K562 (cell line): Measurements from ENCODE around the gene TEX261. TPM values are rescaled to one million over a fixed set of nuclear protein-coding genes. Genes with fewer than 3 reads are reported as not detected.

ENCODE experiments used
- ATAC-seq: fragments of 200-7000 bp; cut with Tn5 transposase; 3 replicates; pipeline ENCODE4 v1.9.1; 2020; ENCODE audit warnings: moderate library complexity
- BruUV-seq: library from RNA; stranded (reverse); fragments of 400-500 nt; replicated peaks from 2 replicates; lab custom pipeline; 2021; lab: Mats Ljungman, UMichigan
- CTCF ChIA-PET: fragments of 300-600 bp; formaldehyde crosslinking; extraction: SDS; loops from one replicate; lab custom pipeline; 2021; ENCODE audit warnings: low intra/inter-chr PET ratio; lab: Yijun Ruan, JAX
- POLR2A ChIA-PET: fragments of 300-600, 350-650 bp; sonication (Branson Sonifier 250); formaldehyde crosslinking; extraction: SDS; loops from one replicate; lab custom pipeline; 2021; ENCODE audit warnings: antibody characterized with exemption, inconsistent platforms; lab: Yijun Ruan, JAX
- DNase-seq, 4 experiments: peaks; one replicate each; pipeline versions ENCODE4 v3.0.0 to v3.0.0-alpha.2; 2011 to 2018; ENCODE audit warnings: low spot score in 3 of 4, mixed read lengths in 3 of 4; ENCODE audit errors: extremely low read depth in 1 of 4
- FAIRE-seq: peaks from 2 replicates; lab custom pipeline; 2011; peaks lifted over from hg19 to GRCh38; lab: Jason Lieb, UNC
- H2AFZ ChIP-seq: 2 replicates; pipeline ENCODE4 v1.6.0; 2011; ENCODE audit warnings: low read depth, low read length, control low read depth, inconsistent platforms
- H3K27ac ChIP-seq: fragments of 200-600 bp; 3 replicates; pipeline ENCODE4 v1.8.0; 2011; ENCODE audit warnings: low read depth, mild to moderate bottlenecking, control low read depth, inconsistent platforms, low read length, moderate library complexity, mixed read lengths; ENCODE audit errors: extremely low read depth
- H3K27me3 ChIP-seq, 2 experiments: fragments of 300-600 bp in 1 of 2; 2 replicates in 1 of 2; 3 replicates in 1 of 2; pipeline versions ENCODE4 v1.6.0 to v1.8.0; 2011; ENCODE audit warnings: inconsistent platforms in 2 of 2, low read length in 2 of 2, mild to moderate bottlenecking in 1 of 2, mixed read lengths in 1 of 2, moderate library complexity in 1 of 2; ENCODE audit not compliant: control insufficient read depth in 2 of 2, insufficient read depth in 2 of 2
- H3K36me3 ChIP-seq: fragments of 300-600 bp; 3 replicates; pipeline ENCODE4 v1.8.0; 2011; ENCODE audit warnings: mild to moderate bottlenecking, low read length, inconsistent platforms; ENCODE audit not compliant: control insufficient read depth, insufficient read depth
- H3K4me1 ChIP-seq, 2 experiments: fragments of 200-600 bp in 1 of 2; replicated peaks in 1 of 2; 2 replicates in 1 of 2; 3 replicates in 1 of 2; pipeline versions ENCODE4 v1.5.1 to v1.8.0; 2011; ENCODE audit warnings: inconsistent platforms in 2 of 2, low read length in 2 of 2, mild to moderate bottlenecking in 1 of 2, mixed read lengths in 1 of 2, moderate library complexity in 1 of 2; ENCODE audit not compliant: control insufficient read depth in 2 of 2, insufficient read depth in 2 of 2
- H3K4me2 ChIP-seq: 2 replicates; pipeline ENCODE4 v1.6.1; 2011; ENCODE audit warnings: low read length, control low read depth, inconsistent platforms, mixed read lengths; ENCODE audit not compliant: insufficient read depth
- H3K4me3 ChIP-seq: fragments of 200-600 bp; sonication (generic), shearing (Covaris generic); 2 replicates; pipeline ENCODE4 v1.5.1; 2016; ENCODE audit warnings: control low read depth, inconsistent platforms
- H3K79me2 ChIP-seq: fragments of 200-600 bp; 3 replicates; pipeline ENCODE4 v1.8.0; 2011; ENCODE audit warnings: low read length, inconsistent platforms; ENCODE audit not compliant: control insufficient read depth, insufficient read depth
- H3K9ac ChIP-seq, 2 experiments: 2 replicates each; pipeline versions ENCODE4 v1.6.0 to v1.6.1; 2011; ENCODE audit warnings: low read depth in 2 of 2, low read length in 2 of 2, control low read depth in 1 of 2, inconsistent platforms in 1 of 2, mild to moderate bottlenecking in 1 of 2, mixed read lengths in 1 of 2; ENCODE audit not compliant: insufficient read depth in 1 of 2
- H3K9me1 ChIP-seq: one replicate; pipeline ENCODE4 v1.6.0; 2011; ENCODE audit warnings: inconsistent platforms, mild to moderate bottlenecking, low read length, moderate library complexity; ENCODE audit not compliant: control insufficient read depth, insufficient read depth
- H3K9me3 ChIP-seq: replicated peaks from 2 replicates; pipeline ENCODE4 v1.5.1; 2011; ENCODE audit warnings: low read depth, low read length, inconsistent platforms; ENCODE audit not compliant: control insufficient read depth, insufficient read depth
- H4K20me1 ChIP-seq: replicated peaks from 2 replicates; pipeline ENCODE4 v1.6.1; 2011; ENCODE audit warnings: low read length, inconsistent platforms, mixed read lengths; ENCODE audit not compliant: control insufficient read depth, insufficient read depth
- BHLHE40 ChIP-seq: IDR thresholded peaks from 2 replicates; pipeline ENCODE4 v1.6.1; 2011; ENCODE audit warnings: low read length, improper control_type of control experiment
- ETS2 ChIP-seq: IDR thresholded peaks from 2 replicates; pipeline ENCODE4 v1.6.1; 2016; ENCODE audit warnings: borderline replicate concordance, missing genetic modification characterization, mild to moderate bottlenecking, moderate library complexity, missing compliant biosample characterization; ENCODE audit not compliant: poor library complexity, severe bottlenecking
- FOXA3 ChIP-seq, 2 experiments: fragments of 450-650 bp in 1 of 2; sonication (generic) in 1 of 2; formaldehyde crosslinking; IDR thresholded peaks in 1 of 2; conservative IDR thresholded peaks in 1 of 2; 2 replicates each; pipeline versions ENCODE4 v1.4.0 to v1.8.0; 2020 to 2022; ENCODE audit warnings: mild to moderate bottlenecking in 2 of 2, missing genetic modification reagents in 1 of 2
- HNRNPH1 ChIP-seq: fragments of 200-400 bp; formaldehyde crosslinking; optimal IDR thresholded peaks from 2 replicates; pipeline ENCODE3; 2017; ENCODE audit warnings: low read depth, mild to moderate bottlenecking, low read length, moderate library complexity
- MIER1 ChIP-seq: fragments of 450-650 bp; IDR thresholded peaks from 2 replicates; pipeline ENCODE4 v1.6.1; 2016; ENCODE audit warnings: antibody characterized with exemption, mild to moderate bottlenecking, low read depth
- MNT ChIP-seq, 2 experiments: fragments of 450-650 bp; conservative IDR thresholded peaks; 2 replicates each; pipeline ENCODE4 v1.6.1; 2017; ENCODE audit warnings: mild to moderate bottlenecking in 2 of 2, moderate library complexity in 2 of 2
- MTA2 ChIP-seq: fragments of 450-650 bp; IDR thresholded peaks from 2 replicates; pipeline ENCODE4 v1.6.1; 2016; ENCODE audit warnings: low read depth
- TAL1 ChIP-seq: fragments of 450-650 bp; IDR thresholded peaks from 2 replicates; pipeline ENCODE4 v1.6.1; 2016; ENCODE audit warnings: mild to moderate bottlenecking
- ZBTB5 ChIP-seq: fragments of 450-650 bp; IDR thresholded peaks from 2 replicates; pipeline ENCODE4 v1.6.1; 2017; ENCODE audit warnings: antibody characterized with exemption
- ZNF12 ChIP-seq: sonication (generic); formaldehyde crosslinking; IDR thresholded peaks from 2 replicates; pipeline ENCODE4 v1.4.0; 2020; ENCODE audit warnings: mild to moderate bottlenecking, missing genetic modification reagents
- ZNF311 ChIP-seq: fragments of 250-450 bp; sonication (Bioruptor Pico); IDR thresholded peaks from 2 replicates; pipeline ENCODE4 v1.4.0; 2020; ENCODE audit warnings: mild to moderate bottlenecking, moderate library complexity
- ZNF699 ChIP-seq: fragments of 250-450 bp; sonication (Bioruptor Pico); IDR thresholded peaks from 2 replicates; pipeline ENCODE4 v1.8.0; 2021; ENCODE audit warnings: mild to moderate bottlenecking, moderate library complexity; ENCODE audit not compliant: insufficient replicate concordance
- WGBS: fragments of 100-300 bp; shearing (Covaris generic); methylation state at CpG from one replicate; pipeline ENCODE4 v1.1.6; 2016; ENCODE audit warnings: low coverage, mixed read lengths; ENCODE audit not compliant: insufficient coverage; ENCODE audit errors: missing lambda C conversion rate; 5-methylcytosine and 5-hydroxymethylcytosine counted together
- in situ Hi-C: fragments of 300-500 bp; cut with MboI; formaldehyde crosslinking; loops from 4 replicates; pipeline ENCODE4 v1.15.0; 2018; ENCODE audit warnings: inconsistent platforms, mixed read lengths
- intact Hi-C: fragments of 100-400 bp; cut with micrococcal nuclease; formaldehyde crosslinking; loops from 2 replicates; pipeline ENCODE4 v1.14.2; 2022
- polyA plus RNA-seq, 8 experiments: library from polyadenylated mRNA; depleted of rRNA in 4 of 8; stranded (reverse) in 5 of 8; unstranded in 3 of 8; fragments of >200 nt; fragmentation: Nextera tagmentation in 2 of 8; fragmentation: Illumina TruSeq in 1 of 8; extraction: Ambion mirVana in 2 of 8; extraction: Trizol in 1 of 8; gene quantifications; 2 replicates each; pipeline versions ENCODE4 v1.2.1 to v1.2.3, GENCODE V29; 2011 to 2014; ENCODE audit warnings: inconsistent platforms in 1 of 8, missing spikeins in 1 of 8
- total RNA-seq, 7 experiments: library from RNA; depleted of rRNA in 6 of 7; stranded (reverse); fragments of >200 nt in 6 of 7; fragmentation: Illumina TruSeq in 2 of 7; extraction: Trizol in 2 of 7; gene quantifications; 2 replicates each; pipeline versions ENCODE4 v1.2.1 to v1.2.3, GENCODE V29; 2011 to 2021; ENCODE audit warnings: low replicate concordance in 1 of 7
- TF ChIP-seq, protein P1 (sequence below): IDR thresholded peaks from 2 replicates; pipeline ENCODE4 v1.6.1; 2012; ENCODE audit warnings: low read depth, low read length, improper control_type of control experiment, borderline replicate concordance

TEX261 gene
- total and polyA plus RNA-seq, 9 of the 15 experiments (the other 6 are each of a cell fraction or from before 2014, with no cell fraction given), result 11.9 to 110 (median 51.9) TPM

GRCh38 chr2:70975237-70975636 lies 19.4 kb downstream of the TEX261 start (continued):
- TF ChIP-seq FOXA3 (CRISPR knock-in tag; conservative IDR thresholded peaks at IDR 0.05 in 1 of 2, IDR thresholded peaks at IDR 0.05 in 1 of 2) (peak in 1 of 2 experiments; percentile 35; a peak in 1 of 4 replicates), TAL1 (peak; percentile 63), ZNF699 (CRISPR knock-in tag) (no peak), ETS2 (no peak), HNRNPH1 (no peak), BHLHE40 (no peak), MNT (conservative IDR thresholded peaks at IDR 0.05) (no peak)

GRCh38 chr2:70974592-70974991 lies 20.1 kb downstream of the TEX261 start:
- no peak overlapping the region for H3K4me2 ChIP-seq
- intact Hi-C loops, result no loop called here
- no peak overlapping the region for H2AFZ ChIP-seq
- DNase-seq (peak in 3 of 4 experiments; percentile 6 to 8 (median 7)), FAIRE-seq (no peak), ATAC-seq (peak; percentile 16; the same call in 1 of the 3 replicates)
- no peaks in the 10 kb centered on the region for H3K27me3 ChIP-seq
- H3K9ac ChIP-seq, result peak overlapping the region in 1 of 2 experiments; percentile 4; a peak in 1 of 4 replicates
- ChIA-PET CTCF (no interaction called here), POLR2A (interaction anchor here (0.7 to 1.1 kb wide), 3 partner anchors 8 to 13 kb away, joined by 3 to 4 read pairs (median 3); no protein-coding TSS in a partner anchor)
- no peaks in the 10 kb centered on the region for H4K20me1 ChIP-seq
- H3K79me2 ChIP-seq, result no peaks in the 10 kb centered on the region
- no peaks in the 10 kb centered on the region for H3K9me1 ChIP-seq
- BruUV-seq, result no TSS peak
- WGBS, result 80% methylated on average over 3 of the region's 3 CpGs
- H3K4me3 ChIP-seq, result no peak overlapping the region
- H3K27ac ChIP-seq, result no peak overlapping the region
- in situ Hi-C loops, result no loop called here
- no peaks in the 10 kb centered on the region for H3K36me3 ChIP-seq
- peaks cover 6 to 19% of the 10 kb centered on the region in 2 experiments; a peak in 4 of 5 replicates for H3K4me1 ChIP-seq
- no peaks in the 10 kb centered on the region for H3K9me3 ChIP-seq
- TF ChIP-seq ZBTB5 (no peak), MIER1 (no peak), ZNF12 (CRISPR knock-in tag) (no peak), ZNF311 (CRISPR knock-in tag) (no peak), MTA2 (no peak)
- TF ChIP-seq, protein P1, sequence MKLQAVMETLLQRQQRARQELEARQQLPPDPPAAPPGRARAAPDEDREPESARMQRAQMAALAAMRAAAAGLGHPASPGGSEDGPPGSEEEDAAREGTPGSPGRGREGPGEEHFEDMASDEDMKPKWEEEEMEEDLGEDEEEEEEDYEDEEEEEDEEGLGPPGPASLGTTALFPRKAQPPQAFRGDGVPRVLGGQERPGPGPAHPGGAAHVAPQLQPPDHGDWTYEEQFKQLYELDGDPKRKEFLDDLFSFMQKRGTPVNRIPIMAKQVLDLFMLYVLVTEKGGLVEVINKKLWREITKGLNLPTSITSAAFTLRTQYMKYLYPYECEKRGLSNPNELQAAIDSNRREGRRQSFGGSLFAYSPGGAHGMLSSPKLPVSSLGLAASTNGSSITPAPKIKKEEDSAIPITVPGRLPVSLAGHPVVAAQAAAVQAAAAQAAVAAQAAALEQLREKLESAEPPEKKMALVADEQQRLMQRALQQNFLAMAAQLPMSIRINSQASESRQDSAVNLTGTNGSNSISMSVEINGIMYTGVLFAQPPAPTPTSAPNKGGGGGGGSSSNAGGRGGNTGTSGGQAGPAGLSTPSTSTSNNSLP, result no peak
